Stimulated activated naive CD8-positive, alpha-beta T cell treated with anti-CD3 and anti-CD28 coated beads, Interleukin-15, Interleukin-2, amounts not matched to agents 100 ng/mL and 50 ng/mL, for 24 hours (primary cell): ENCODE measurements around the gene LINGO1.

ENCODE experiments used
- H3K27ac Mint-ChIP-seq: one replicate; pipeline ENCODE4 v1.8.0; 2021; ENCODE audit warnings: mild to moderate bottlenecking, mixed read lengths
- H3K27me3 Mint-ChIP-seq: one replicate; pipeline ENCODE4 v1.8.0; 2021; ENCODE audit warnings: mixed read lengths
- H3K36me3 Mint-ChIP-seq: one replicate; pipeline ENCODE4 v1.8.0; 2021; ENCODE audit warnings: low read depth, mixed read lengths
- H3K4me1 Mint-ChIP-seq: one replicate; pipeline ENCODE4 v1.8.0; 2021; ENCODE audit warnings: low read depth, mixed read lengths
- H3K4me3 Mint-ChIP-seq: one replicate; pipeline ENCODE4 v1.8.0; 2021; ENCODE audit warnings: mild to moderate bottlenecking, mixed read lengths
- H3K9me3 Mint-ChIP-seq: one replicate; pipeline ENCODE4 v1.8.0; 2021; ENCODE audit warnings: mixed read lengths

LINGO1 gene

DNA sequence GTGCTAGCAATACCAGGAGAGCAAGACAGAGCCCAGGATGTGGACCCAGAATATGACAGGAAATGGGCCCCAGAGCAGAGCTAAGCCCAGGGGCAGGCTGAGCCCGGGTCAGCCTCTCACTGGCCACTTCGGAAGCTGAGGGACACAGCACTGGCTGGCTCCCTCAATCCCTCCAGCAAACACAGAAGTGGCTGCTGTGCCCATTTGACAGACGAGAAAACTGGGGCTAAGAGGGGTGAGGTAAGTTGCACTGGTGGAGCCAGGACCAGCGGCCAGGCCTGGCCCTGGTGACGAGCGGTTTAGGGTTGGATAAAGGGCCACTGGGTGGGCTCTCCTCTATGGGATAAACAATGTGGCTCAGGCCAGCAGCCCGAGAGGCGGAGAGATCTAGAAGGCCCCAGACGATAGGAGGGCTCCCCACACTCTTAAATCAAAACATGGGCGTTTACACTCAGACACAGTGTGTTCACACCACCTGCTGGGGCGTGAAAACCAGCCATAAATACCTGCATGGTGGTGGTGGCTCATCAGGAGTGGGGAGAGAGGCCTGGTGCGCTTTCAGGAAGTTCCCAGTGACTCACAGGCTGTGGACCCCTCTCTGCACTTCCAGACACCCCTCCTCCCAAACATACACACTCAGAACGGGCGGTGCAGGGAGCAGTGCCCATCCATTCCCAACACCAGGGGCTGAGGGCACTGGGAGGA is 12.0 kb upstream of the LINGO1 start:
- no peaks in the 10 kb centered on the region for H3K27me3 Mint-ChIP-seq
- no peaks in the 10 kb centered on the region for H3K9me3 Mint-ChIP-seq
- H3K4me3 Mint-ChIP-seq: no peak overlapping the region
- no peaks in the 10 kb centered on the region for H3K36me3 Mint-ChIP-seq
- H3K4me1 Mint-ChIP-seq: no peaks in the 10 kb centered on the region
- H3K27ac Mint-ChIP-seq: no peak overlapping the region

DNA sequence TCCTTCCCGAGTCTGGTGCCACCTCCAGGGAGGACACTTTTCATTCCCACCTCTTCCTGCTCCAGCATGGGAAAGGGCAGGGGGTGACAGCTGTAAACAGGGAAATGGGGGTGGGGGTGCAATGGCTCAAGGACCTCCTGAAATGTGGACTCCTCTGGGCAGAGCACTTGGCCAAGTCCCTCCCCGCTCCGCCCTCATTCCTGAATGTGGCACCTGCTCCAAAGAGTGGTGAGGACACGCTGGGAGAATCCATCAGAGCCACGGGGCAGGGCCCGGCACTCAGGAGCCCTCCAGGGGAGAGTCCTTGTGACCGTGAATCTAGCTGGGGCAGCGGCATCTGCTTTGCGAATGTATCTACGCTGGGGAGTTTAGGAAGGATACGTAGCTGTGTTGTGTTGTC is 11.1 kb upstream of the LINGO1 start:
- Mint-ChIP-seq H3K4me1 (no peaks in the 10 kb centered on the region), H3K27me3 (peaks cover 9% of the 10 kb centered on the region), H3K4me3 (no peak overlapping the region)

DNA sequence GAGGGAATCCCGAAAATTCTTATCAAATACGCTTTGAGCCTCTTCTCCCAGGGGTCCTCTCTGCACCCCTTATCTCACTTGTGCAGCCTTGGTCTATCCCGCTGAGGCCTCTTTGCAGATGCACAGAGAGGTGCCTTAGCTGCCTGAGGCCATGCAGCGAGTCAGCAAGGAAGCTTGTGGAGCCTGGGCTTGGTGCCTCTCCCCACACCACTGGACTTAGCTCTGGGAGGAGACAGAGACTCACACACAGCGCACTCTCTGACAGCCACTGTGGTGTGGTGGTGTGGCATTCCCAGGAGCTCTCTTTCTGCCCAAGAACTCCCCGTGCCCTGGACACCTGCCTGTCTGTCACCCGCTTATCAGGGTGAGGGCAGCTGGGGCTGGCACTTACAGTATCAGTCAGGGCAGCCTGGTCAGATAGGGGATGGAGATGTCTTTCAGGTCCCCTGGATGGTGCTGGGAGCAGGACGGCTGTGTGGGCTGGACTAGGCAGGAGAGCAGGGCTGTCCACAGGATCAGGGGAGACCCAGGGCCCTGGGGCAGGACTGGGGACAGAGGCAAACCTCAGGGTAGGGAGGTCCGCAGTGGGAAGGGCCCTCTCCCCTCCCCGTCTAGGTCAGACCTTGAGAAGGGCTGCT is 10.2 kb upstream of the LINGO1 start:
- peaks cover 9% of the 10 kb centered on the region for H3K27me3 Mint-ChIP-seq
- H3K4me1 Mint-ChIP-seq: no peaks in the 10 kb centered on the region
- no peaks in the 10 kb centered on the region for H3K9me3 Mint-ChIP-seq
- no peak overlapping the region for H3K4me3 Mint-ChIP-seq
- no peak overlapping the region for H3K27ac Mint-ChIP-seq
- no peaks in the 10 kb centered on the region for H3K36me3 Mint-ChIP-seq

More for the DNA sequence above, 11.1 kb upstream of the LINGO1 start:
- Mint-ChIP-seq H3K27ac (no peak overlapping the region), H3K36me3 (no peaks in the 10 kb centered on the region), H3K9me3 (no peaks in the 10 kb centered on the region)

DNA sequence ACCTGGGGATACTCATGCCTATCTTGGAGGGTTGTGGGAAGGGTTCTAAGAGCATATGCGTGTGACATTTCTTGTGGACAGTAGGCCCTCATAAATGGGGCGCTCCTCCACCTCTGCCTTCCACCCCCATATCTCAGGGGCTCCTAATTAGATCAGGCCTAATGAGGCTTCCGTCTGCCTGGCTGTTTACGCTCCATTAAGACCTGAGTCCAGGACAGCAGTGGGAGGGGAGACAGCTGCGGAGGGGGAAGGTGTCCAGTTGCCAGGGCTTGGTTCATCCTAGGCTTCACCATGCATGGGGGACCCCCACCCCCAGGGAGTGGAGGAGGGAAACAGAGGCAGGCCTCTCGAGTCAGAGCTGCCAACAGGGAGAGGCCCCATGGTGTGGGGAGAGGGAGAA is 9.3 kb upstream of the LINGO1 start:
- Mint-ChIP-seq H3K27me3 (peaks cover 16% of the 10 kb centered on the region), H3K9me3 (no peaks in the 10 kb centered on the region), H3K4me1 (no peaks in the 10 kb centered on the region), H3K36me3 (no peaks in the 10 kb centered on the region), H3K4me3 (no peak overlapping the region), H3K27ac (no peak overlapping the region)

DNA sequence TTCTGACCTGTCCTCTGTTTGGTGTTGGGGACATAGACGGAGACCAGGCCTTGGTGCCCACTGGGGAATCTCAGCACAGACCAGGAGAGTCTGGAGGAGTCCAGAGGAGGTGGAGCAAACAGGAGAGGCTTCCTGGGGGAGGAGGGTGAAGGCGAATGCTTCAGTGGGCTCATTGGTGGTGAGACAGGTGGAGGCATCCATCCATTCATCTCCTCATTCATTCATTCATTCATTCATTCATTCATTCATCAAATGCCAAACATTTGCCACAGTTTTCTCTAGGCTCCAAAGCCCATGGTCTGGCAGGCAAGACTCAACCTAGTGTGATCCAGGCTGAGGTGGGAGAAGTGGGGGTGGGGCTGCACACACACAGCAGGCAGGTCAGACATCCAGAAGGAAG is 7.9 kb upstream of the LINGO1 start:
- H3K27me3 Mint-ChIP-seq: peaks cover 28% of the 10 kb centered on the region
- H3K27ac Mint-ChIP-seq: no peak overlapping the region

DNA sequence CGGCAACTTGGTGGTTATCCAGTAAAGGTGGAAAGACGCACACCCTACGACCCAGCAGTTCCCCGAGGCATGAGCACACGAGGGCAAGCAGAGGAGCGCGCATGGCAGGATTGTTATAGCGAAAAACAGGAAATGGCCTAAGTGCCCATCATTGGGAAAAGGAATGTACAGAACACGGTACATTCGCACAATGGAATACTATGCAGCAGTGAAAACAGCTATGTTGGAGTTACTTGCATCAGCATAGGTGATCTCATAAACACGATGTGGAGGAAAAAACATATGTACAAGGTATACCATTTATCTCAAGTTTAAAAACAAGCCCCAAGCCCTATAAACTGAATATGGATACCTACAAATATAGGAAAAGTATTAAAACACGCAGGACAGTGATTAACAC is 6.7 kb upstream of the LINGO1 start:
- H3K4me1 Mint-ChIP-seq: peaks cover under 1% of the 10 kb centered on the region
- no peak overlapping the region for H3K4me3 Mint-ChIP-seq
- H3K36me3 Mint-ChIP-seq: no peaks in the 10 kb centered on the region
- no peaks in the 10 kb centered on the region for H3K9me3 Mint-ChIP-seq
- no peak overlapping the region for H3K27ac Mint-ChIP-seq
- peaks cover 32% of the 10 kb centered on the region for H3K27me3 Mint-ChIP-seq

More for the DNA sequence above, 7.9 kb upstream of the LINGO1 start:
- Mint-ChIP-seq H3K9me3 (no peaks in the 10 kb centered on the region), H3K36me3 (no peaks in the 10 kb centered on the region), H3K4me3 (no peak overlapping the region), H3K4me1 (no peaks in the 10 kb centered on the region)

DNA sequence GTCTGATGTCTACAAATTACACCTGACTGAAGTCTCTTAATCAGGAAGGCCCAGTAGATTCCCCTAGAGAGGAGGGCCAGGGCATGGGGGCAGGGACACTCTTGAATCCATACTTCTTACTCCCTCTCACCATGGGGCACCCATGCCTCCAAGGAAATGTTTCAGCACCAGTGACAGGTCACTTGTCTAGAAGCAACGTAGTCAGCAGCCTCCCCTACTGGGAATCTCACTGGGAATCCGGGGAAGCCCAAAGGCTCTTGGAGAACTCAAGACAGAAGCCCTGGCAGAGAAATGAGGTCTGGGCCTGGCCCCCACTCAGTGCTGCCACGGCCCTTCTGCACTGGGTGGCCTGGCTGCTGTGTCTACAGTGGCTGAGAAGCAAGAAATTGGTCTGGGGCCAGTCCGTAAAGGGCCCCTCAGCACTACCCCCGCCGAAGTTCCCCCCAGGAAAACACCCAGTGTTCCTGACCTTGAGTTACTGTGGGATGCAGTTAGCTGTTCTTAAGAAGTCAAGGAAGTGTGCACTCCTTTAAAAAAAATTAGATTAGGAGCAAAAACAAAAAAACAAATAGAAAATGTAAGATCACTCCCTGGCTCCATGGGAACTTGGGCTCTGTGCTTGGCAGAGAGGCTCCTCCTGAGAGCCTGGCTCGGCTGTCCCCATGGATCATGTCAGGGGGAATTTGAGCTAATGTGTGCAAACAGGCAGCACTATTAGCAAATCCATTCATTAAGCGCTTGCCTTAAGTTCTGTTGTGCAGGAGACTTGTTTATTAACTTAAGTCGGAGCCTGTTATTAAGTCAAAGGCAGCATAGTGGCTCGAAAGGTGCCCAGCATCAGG is 5.4 kb upstream of the LINGO1 start:
- H3K4me3 Mint-ChIP-seq: no peak overlapping the region
- peaks cover 3% of the 10 kb centered on the region for H3K4me1 Mint-ChIP-seq
- H3K36me3 Mint-ChIP-seq: no peaks in the 10 kb centered on the region
- no peak overlapping the region for H3K27ac Mint-ChIP-seq
- no peaks in the 10 kb centered on the region for H3K9me3 Mint-ChIP-seq
- peaks cover 42% of the 10 kb centered on the region for H3K27me3 Mint-ChIP-seq

DNA sequence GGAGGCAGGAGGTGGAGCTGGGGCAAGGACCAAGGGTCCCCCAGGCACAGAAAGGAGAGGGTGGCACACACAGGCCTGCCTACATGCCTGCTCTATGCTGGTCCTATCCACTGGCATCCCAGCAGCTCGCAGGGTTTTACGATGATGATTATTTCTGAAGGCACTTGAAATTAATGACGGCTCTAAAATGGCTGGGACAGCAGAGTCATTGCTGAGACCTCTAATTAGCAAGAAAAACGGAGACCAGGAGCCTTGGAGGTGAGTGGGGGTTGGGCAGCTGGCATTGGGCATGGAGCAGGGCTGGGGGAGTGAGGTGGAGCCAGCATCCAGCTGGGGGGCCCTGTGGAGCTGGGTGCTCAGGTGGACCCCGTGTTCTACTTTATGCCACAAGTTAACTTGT is 3.5 kb upstream of the LINGO1 start:
- Mint-ChIP-seq H3K9me3 (no peaks in the 10 kb centered on the region), H3K4me1 (peaks cover 3% of the 10 kb centered on the region), H3K27ac (no peak overlapping the region), H3K36me3 (no peaks in the 10 kb centered on the region), H3K27me3 (peaks cover 48% of the 10 kb centered on the region), H3K4me3 (no peak overlapping the region)

DNA sequence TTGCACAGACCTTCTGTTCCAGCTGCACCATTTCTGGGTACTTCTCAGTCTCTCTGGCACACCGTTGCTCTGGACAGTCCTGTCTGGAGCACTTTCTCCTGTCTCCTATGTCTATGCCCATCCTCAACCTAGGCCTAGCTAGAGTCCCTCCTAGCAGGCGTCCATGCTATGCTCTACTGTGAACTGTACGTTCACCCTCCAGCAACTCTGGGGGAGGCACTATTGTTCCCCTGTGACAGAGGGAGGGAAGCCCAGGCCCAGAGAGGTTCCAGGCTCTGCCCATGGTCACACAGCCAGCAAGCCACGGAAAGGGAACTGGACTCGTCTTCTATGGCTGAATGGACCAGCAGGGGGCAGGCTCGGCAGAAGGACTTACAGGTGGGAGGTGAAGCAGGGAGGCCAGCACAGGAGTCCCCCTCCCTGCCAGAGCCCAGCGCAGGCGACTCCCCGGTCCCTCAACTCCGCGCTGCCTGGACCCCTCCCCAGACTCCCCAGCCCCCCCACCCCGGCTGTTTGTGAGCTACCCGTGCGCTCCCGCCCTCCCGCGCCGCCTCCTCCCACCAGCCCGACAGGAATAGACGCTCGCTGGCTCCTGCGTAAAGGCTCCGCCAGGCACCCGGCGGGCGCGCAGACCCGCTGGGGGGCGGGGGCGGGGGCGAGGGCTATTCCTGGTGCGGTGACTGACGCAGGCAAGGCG is 1.7 kb upstream of the LINGO1 start:
- Mint-ChIP-seq H3K27me3 (peaks cover 60% of the 10 kb centered on the region), H3K4me1 (peaks cover 3% of the 10 kb centered on the region), H3K9me3 (no peaks in the 10 kb centered on the region), H3K36me3 (no peaks in the 10 kb centered on the region), H3K4me3 (peak overlapping the region; percentile 35), H3K27ac (no peak overlapping the region)

DNA sequence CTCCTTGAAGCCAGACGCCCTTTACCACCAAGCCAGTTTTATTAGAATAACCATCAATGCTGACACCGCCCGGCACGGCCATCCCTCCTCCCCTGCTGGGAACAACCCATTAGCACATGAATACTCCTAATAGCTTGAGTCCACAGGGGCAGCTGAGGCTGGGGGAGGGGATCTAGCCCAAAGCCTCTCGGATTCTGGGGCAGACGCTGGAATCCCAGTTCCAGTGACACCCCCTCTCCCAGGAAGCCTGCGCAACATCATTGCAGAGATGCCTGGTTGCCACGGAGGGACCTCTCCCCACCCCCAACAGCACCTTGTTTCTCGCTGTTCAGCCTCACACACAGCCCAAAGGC is 1.2 kb upstream of the LINGO1 start:
- Mint-ChIP-seq H3K36me3 (no peaks in the 10 kb centered on the region), H3K4me1 (peaks cover 3% of the 10 kb centered on the region), H3K27ac (no peak overlapping the region), H3K4me3 (no peak overlapping the region), H3K9me3 (no peaks in the 10 kb centered on the region), H3K27me3 (peaks cover 57% of the 10 kb centered on the region)

DNA sequence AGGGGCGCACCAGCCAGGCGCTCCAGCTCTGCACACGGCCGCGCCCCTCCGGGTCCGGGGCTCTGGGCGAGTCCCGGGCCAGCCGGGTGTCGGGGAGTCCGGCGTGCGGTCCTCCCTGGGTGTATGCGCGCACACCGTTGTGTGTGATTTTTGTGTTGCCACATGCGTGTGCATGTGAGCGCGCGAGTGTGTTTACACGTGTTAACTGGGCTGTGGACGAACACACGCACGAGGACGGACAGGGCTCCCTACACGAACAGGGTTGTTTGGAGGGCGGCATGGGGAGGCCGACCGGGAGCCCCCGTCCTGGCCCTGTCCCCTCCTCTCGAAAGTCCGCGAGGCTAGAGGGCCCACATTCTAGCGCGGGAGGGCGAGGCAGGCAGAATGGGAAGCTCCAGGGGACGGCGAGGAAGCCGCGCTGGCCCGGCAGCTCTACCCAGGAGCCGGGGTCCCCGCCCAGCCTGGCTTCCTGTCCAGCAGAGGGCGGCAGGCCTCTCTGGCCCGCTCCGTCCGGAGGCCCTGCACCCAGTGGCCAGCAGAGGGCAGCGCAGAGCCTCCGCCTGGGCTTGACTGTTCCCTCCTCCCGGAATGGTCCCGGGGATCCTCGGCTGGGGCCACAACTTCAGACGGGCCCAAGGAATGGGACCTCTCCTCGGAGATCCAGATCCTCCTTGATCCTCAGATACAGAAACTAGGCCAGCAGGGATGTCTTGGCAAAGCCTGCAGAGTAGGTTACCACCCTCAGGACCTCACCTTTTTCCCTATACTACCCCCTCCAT is 611 bp upstream of the LINGO1 start:
- peaks cover 3% of the 10 kb centered on the region for H3K4me1 Mint-ChIP-seq
- no peak overlapping the region for H3K27ac Mint-ChIP-seq
- H3K9me3 Mint-ChIP-seq: no peaks in the 10 kb centered on the region
- H3K27me3 Mint-ChIP-seq: peaks cover 55% of the 10 kb centered on the region
- H3K4me3 Mint-ChIP-seq: peak overlapping the region; percentile 32
- H3K36me3 Mint-ChIP-seq: no peaks in the 10 kb centered on the region

DNA sequence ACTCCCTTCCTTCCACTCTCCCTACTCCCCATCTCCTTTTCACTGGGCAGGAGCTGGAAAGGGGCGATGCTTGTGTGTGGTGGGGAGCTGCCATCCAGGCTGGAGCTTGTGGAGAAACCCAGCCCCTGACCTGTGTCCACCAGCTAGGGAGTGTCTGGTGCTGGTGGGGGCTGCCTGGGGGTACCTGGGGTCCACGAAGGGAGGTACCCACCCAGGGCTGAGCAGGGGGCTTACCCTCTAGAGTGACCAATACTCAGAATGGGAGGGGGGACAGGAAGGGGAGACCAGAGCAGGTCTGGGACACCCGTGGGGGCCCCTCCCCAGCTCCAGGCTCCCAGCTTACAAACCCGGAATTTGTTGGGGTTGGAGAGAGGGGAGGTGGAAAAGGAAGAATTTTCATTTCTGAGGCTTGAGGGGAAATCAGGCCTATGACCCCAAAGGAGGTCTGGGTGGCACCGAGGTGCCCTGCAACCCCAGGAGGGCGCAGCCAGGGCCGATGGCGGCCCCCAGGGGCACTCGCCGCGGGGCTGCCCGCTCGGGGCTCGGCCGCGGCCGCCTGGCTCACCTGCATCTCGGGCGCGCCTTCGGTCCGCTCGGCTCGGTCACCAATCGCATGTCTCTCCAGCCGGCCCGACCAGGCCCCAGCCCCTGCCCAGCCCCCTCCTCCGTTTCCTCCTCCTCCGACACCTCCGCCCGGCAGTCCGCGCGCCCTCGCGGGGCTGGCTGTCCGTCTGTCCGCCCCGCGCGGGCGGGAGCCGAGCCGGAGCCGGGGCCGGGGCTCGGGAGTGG is 773 bp downstream of the LINGO1 start:
- Mint-ChIP-seq H3K4me1 (peaks cover 3% of the 10 kb centered on the region), H3K36me3 (no peaks in the 10 kb centered on the region), H3K4me3 (no peak overlapping the region), H3K27ac (no peak overlapping the region), H3K27me3 (peaks cover 54% of the 10 kb centered on the region), H3K9me3 (no peaks in the 10 kb centered on the region)

DNA sequence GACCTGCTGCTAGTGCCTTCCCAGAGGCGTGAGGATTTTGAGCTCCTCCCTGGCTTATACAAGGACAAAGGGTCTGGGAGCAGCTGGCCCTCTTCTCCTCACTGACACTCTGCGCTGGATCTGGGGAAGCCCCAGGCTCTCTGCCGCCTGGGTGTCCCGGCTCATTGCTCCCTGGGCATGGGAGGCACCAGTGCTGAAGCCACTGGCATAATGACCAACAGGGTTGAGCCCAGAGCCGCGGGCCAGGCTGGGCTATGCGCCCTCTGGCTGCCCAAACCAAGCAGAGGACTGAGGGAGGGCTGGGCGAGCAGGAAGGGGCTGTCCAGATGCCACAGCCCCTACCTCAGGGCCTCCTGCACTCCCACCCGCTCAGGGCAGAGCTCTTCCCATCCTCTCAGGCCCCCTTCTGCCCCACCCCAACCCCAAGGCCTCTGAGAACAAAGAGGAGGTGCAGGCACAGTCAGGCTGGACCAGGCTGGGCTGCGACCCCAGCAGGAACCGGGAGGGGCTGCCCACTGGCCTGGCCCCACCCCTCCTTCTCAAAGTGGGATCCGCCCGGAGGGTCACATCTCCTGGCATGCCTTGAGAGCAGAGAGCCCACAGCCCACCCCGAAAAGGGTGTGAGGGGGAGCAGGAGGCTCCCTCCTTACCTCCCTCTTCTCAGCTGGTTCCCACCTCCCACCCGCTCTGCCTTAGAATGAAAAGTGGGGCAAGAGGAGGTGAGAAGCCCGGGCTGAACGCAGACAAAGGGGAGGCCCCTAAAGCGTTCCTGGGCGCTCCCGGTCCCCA is 1.6 kb downstream of the LINGO1 start:
- Mint-ChIP-seq H3K27me3 (peaks cover 47% of the 10 kb centered on the region), H3K36me3 (no peaks in the 10 kb centered on the region), H3K27ac (no peak overlapping the region), H3K4me3 (no peak overlapping the region), H3K4me1 (peaks cover 3% of the 10 kb centered on the region), H3K9me3 (no peaks in the 10 kb centered on the region)
